ENCODE data around the gene TMC3. TPM values are rescaled to one million over a fixed set of nuclear protein-coding genes. Genes with fewer than 3 reads are reported as not detected.

Gene TMC3
- total RNA-seq, 1 experiment from 2014 or later: not detected

- peak; percentile 27 for DNase-seq (ENCODE audit: low spot score)
- in situ Hi-C loops (cut with HindIII; ENCODE audit: low sequenced_read_pairs): no loop called here
These were observed 69.8 kb downstream of the TMC3 start for GRCh38 chr15:81304226-81304625.

GRCh38 chr15:81303244-81304225, 70.5 kb downstream of the TMC3 start:
- DNase-seq (ENCODE audit: low spot score): peak; percentile 68
- in situ Hi-C loops (cut with HindIII; ENCODE audit: low sequenced_read_pairs): no loop called here

- no peak for DNase-seq (ENCODE audit: low spot score)
- in situ Hi-C loops (cut with HindIII; ENCODE audit: low sequenced_read_pairs): no loop called here
These were observed 71.3 kb downstream of the TMC3 start for GRCh38 chr15:81302701-81303109.

DNA sequence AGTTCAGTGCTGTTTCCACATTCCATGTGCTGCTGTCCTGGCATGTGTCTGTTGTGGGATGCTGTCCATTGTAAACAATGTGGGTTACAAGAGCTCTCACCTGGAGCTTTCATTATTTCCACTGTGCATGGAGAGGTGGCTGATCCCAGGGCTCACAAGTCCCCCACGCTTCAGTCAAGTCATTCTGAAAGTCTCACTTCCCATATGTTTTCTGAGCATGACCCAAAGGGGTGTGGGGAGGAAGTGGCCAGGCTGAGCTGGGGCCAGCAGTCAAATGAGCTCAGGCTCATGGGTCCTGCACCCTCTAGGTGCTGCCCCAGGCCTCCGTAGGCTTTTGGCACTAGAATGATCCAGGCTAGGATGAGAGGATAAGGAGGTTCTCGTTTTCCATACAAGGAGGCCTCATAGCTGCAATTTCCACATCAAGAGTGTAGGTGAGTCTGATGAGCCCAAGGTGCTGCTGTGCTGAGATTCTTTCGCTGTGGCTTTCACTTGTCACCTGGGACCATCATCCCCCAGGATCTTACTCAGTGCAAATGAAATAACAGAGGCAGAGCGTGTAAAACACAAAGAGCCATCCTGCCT, 72.1 kb downstream of the TMC3 start:
- in situ Hi-C loops (cut with HindIII; ENCODE audit: low sequenced_read_pairs): no loop called here
- no peak for DNase-seq (ENCODE audit: low spot score)

DNA sequence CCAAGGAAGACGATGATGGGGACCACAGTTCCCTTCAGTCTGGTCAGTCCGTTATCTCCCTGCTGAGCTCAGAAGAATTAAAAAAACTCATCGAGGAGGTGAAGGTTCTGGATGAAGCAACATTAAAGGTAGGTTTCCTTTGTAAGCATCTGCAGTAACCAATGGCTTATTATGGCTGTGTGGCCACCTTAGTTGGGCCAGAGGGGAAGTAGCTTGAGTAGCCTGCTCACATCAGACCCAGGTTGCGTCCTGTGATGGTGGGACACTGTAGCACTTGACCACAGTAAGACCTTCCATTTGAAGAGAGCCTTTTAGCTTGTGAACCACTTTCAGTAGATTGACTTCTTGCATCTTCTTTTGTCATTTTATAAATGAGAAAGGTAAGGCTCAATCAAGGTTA, 72.6 kb downstream of the TMC3 start:
- no peak for DNase-seq (ENCODE audit: low spot score)
- in situ Hi-C loops (cut with HindIII; ENCODE audit: low sequenced_read_pairs): no loop called here

- DNase-seq (ENCODE audit: low spot score): no peak
- in situ Hi-C loops (cut with HindIII; ENCODE audit: low sequenced_read_pairs): no loop called here
These were observed 74.3 kb downstream of the TMC3 start for GRCh38 chr15:81299630-81300273.

DNA sequence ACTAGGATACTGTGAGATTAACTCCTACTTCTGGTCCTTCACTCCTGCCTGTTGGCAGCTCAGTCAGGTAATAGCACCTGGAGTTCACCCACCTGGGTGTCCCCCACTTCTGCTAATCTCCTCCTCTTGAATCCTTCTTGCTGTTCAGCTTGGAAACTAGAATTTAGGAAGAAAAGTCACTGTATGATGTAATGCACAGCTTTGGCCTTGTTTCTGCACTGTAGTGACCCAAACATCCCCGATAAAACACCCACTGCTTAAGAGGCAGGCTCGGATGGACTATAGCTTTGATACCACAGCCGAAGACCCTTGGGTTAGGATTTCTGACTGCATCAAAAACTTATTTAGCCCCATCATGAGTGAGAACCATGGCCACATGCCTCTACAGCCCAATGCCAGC, 74.9 kb downstream of the TMC3 start:
- DNase-seq (ENCODE audit: low spot score): no peak
- in situ Hi-C loops (cut with HindIII; ENCODE audit: low sequenced_read_pairs): no loop called here

- in situ Hi-C loops (cut with HindIII; ENCODE audit: low sequenced_read_pairs): no loop called here
- peak; percentile 17 for DNase-seq (ENCODE audit: low spot score)
These were observed 75.4 kb downstream of the TMC3 start for GRCh38 chr15:81298611-81299010.

DNA sequence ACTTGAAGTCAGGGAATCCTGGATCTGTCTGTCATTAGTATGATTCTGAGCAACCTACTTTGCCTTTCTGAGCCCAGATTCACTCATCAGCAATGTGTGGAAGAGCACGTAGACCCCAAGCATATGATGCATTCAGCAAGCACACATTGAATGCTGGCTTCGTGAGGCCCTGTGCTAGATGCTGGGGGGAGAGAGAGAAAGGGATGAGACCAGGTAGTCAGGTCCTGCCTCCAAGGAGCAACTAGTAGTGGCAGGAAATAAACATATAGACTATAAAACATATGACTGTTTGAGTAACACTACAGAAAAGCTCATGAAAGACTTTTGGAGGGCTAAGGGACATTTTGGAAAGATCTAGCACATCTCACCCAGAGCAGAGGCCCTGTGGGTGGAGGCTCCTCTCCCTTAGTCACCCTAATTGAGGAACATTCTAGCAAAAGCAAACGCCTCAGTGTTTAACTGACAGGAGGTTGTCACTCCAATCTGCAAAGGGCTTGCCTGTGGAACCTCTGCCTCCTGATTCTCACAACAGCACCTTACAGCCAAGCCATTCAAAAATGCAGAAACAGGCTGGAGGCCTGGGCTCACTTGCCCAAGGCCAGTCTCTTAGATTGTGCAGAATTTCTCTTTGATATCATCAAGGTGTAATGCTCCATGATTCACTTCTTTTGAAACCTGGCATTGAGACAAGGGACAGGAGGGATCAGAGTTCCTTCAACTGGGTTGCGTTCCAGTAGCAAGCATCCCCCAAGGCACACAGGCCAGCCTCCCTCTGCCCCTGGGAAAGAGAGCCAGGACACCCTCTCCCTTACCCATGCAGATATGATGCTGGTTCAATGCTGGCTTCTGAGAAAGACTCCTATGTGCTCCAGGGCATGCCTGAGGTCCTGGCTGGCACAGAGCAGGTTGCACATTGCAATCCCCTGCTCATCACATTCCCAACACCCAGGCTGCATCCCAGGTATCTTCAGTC, 76.1 kb downstream of the TMC3 start:
- in situ Hi-C loops (cut with HindIII; ENCODE audit: low sequenced_read_pairs): no loop called here
- peak; percentile 15 for DNase-seq (ENCODE audit: low spot score)

- in situ Hi-C loops (cut with HindIII; ENCODE audit: low sequenced_read_pairs): no loop called here
- no peak for DNase-seq (ENCODE audit: low spot score)
These were observed 76.9 kb downstream of the TMC3 start for GRCh38 chr15:81297147-81297572.

DNA sequence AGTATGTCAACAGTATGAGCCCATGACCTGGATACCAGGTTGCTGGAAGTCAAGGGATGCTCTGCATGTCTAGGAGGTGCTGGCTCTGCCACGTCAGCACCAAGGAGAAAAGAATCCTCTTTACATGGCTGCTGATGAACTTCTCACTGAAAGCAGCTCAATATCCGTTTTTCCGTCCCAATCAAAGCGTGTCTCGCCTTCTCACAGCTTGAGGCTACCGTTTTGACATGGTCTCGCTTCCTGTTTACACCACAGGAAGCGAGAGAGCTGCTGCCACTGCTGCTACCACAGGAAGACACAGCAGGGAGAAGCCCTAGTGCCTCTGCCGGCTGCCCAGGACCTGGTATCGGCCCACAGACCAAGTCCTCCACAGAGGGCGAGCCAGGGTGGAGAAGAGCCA, 77.3 kb downstream of the TMC3 start:
- in situ Hi-C loops (cut with HindIII; ENCODE audit: low sequenced_read_pairs): no loop called here
- DNase-seq (ENCODE audit: low spot score): no peak

DNA sequence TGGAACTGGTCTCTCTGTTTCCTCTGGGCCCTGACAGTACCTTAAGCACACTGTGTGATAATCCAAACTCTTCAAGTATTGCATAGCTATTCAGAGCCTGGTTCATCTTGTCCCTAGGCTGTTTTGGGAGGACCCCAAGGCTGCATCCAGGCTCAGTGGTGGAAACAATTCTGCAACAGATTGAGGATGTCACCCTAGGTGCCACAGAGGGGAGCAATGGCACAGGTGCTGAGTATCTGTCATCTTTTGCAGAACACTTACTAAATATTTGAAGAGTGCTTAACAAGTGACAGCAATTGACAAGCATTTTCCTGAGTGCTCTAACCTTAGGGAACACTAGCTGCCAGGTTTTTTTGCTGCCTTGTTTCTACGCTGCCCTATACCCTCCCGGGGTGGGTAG, 77.8 kb downstream of the TMC3 start:
- no peak for DNase-seq (ENCODE audit: low spot score)
- in situ Hi-C loops (cut with HindIII; ENCODE audit: low sequenced_read_pairs): no loop called here

- in situ Hi-C loops (cut with HindIII; ENCODE audit: low sequenced_read_pairs): no loop called here
These were observed 78.4 kb downstream of the TMC3 start for GRCh38 chr15:81295486-81296121.

DNA sequence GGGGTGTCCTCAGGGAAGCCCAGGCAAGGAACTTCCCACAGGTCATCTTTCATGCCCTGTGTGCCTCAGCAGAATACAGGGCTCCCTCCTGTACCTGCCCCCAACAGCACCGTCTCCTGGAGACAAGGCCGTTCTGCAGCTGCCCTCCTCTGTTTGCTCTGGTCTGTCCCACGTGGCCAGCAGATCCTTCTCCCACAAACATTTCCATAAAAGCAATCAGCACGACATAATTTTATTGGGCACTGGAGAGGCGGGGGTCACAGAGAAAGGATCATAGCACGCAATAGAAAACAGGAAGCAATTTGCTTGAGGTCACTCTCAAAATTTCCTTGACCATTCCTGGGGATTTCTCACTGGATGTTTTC, 79.5 kb downstream of the TMC3 start:
- in situ Hi-C loops (cut with HindIII; ENCODE audit: low sequenced_read_pairs): no loop called here
- DNase-seq (ENCODE audit: low spot score): no peak

More at GRCh38 chr15:81295486-81296121, 78.4 kb downstream of the TMC3 start:
- no peak for DNase-seq (ENCODE audit: low spot score)

GRCh38 chr15:81293728-81294515, 80.1 kb downstream of the TMC3 start:
- in situ Hi-C loops (cut with HindIII; ENCODE audit: low sequenced_read_pairs): no loop called here
- DNase-seq (ENCODE audit: low spot score): no peak

DNA sequence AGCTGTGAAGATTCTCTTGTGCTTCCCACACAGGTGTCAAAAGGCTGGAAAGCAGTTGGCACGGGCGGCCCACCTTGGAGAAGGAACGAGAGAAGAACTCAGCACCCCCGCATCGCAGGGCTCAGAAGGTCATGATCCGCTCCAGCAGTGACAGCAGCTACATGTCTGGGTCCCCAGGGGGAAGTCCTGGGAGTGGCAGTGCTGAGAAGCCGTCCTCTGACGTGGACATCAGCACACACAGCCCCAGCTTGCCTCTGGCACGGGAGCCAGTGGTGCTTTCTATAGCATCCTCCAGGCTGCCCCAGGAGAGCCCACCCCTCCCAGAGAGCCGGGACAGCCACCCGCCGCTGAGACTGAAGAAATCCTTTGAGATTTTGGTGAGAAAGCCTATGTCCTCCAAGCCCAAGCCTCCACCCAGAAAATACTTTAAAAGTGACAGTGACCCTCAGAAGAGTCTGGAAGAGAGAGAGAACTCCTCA, 81.5 kb downstream of the TMC3 start:
- no peak for DNase-seq (ENCODE audit: low spot score)
- in situ Hi-C loops (cut with HindIII; ENCODE audit: low sequenced_read_pairs): no loop called here

DNA sequence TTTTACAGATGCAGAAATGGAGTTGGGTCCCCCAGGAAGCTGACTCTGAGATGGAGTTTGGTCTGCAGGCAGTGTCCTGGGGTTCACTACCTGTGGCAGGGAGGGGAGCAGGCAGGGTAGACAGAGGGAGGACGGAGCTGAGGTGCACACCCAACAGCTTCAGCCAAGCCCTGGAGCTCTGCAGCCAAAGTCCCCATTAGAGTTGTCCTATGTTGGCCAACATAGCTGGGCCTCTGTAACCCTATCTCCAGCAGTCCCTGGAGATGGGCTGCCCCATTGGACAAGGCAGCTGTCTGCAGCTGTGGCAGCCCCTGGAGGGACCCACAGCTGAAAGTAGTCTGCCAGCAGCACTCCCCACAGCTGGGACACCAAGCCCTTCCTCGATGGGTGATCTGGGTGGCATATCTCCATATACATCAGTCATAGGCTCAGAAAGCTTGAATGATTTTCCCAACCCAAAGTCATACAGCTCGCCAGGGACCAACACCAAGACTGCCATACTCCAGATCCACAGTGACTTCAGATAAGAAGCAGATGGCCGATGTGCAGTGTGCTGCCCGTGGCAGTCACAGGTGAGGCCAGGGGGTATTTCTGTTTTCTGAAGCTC, 82.0 kb downstream of the TMC3 start:
- in situ Hi-C loops (cut with HindIII; ENCODE audit: low sequenced_read_pairs): no loop called here
- DNase-seq (ENCODE audit: low spot score): no peak

Measured in G401 (cell line).